Erythroblast (primary cell): ENCODE data around the gene USP17L30.
"Not testable (repeated sequence)": the region's sequence is repeated elsewhere in the genome, so short reads cannot be mapped to it uniquely, and the experiment has no call there.

Experiments
- DNase-seq, 2 experiments: peaks; one replicate each; lab custom pipeline; 2025; lab: John Stamatoyannopoulos, UW
- GATA1 ChIP-seq: IDR thresholded peaks from 2 replicates; pipeline ENCODE4 v1.6.1; 2011; ENCODE audit warnings: low read depth, mild to moderate bottlenecking, control low read depth, low read length, moderate library complexity
- POLR2A ChIP-seq: IDR thresholded peaks from 2 replicates; pipeline ENCODE4 v1.6.1; 2011; ENCODE audit warnings: mild to moderate bottlenecking, low read length

USP17L30 gene, protein sequence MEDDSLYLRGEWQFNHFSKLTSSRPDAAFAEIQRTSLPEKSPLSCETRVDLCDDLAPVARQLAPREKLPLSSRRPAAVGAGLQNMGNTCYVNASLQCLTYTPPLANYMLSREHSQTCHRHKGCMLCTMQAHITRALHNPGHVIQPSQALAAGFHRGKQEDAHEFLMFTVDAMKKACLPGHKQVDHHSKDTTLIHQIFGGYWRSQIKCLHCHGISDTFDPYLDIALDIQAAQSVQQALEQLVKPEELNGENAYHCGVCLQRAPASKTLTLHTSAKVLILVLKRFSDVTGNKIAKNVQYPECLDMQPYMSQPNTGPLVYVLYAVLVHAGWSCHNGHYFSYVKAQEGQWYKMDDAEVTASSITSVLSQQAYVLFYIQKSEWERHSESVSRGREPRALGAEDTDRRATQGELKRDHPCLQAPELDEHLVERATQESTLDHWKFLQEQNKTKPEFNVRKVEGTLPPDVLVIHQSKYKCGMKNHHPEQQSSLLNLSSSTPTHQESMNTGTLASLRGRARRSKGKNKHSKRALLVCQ

GRCh38 chr4:9362829-9363228 lies at the start of gene USP17L30:
USP17L30 (plus strand) TSS chr4:9363129; CDS start chr4:9363129, 0 bp downstream.
- not testable (repeated sequence) for DNase-seq

GRCh38 chr4:9324191-9324590 lies 38.7 kb upstream of the USP17L30 start:
- DNase-seq = not testable (repeated sequence)

DNA sequence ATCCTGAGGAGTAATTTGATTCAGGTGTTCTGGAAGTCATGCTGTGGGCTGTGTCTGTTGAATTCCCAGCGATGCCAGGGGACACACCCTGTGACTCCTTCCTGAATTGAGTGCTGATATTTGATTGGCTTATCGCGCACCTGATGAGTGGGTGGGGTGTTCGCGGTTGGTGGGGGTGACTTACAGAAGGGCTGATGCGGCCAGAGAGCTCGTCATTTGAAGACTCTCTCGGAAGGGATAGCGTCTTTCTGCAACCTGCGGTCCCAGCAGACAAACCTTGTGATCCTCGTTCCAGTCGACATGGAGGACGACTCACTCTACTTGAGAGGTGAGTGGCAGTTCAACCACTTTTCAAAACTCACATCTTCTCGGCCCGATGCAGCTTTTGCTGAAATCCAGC lies 38.1 kb upstream of the USP17L30 start, which contains the start of gene USP17L24:
USP17L24 (plus strand) TSS at position 301 of the 400 bp plus-strand sequence; CDS start at position 301, 0 bp downstream.
- DNase-seq = not testable (repeated sequence)

GRCh38 chr4:9329611-9330010 lies 33.3 kb upstream of the USP17L30 start, which contains the start of gene USP17L25:
USP17L25 (plus strand) TSS chr4:9329911; CDS start chr4:9329911, 0 bp downstream.
- DNase-seq = not testable (repeated sequence)

DNA sequence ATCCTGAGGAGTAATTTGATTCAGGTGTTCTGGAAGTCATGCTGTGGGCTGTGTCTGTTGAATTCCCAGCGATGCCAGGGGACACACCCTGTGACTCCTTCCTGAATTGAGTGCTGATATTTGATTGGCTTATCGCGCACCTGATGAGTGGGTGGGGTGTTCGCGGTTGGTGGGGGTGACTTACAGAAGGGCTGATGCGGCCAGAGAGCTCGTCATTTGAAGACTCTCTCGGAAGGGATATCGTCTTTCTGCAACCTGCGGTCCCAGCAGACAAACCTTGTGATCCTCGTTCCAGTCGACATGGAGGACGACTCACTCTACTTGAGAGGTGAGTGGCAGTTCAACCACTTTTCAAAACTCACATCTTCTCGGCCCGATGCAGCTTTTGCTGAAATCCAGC lies 28.6 kb upstream of the USP17L30 start, which contains the start of gene USP17L26:
USP17L26 (plus strand) TSS at position 301 of the 400 bp plus-strand sequence; CDS start at position 301, 0 bp downstream.
- DNase-seq = not testable (repeated sequence)

- DNase-seq = not testable (repeated sequence)
Observed at GRCh38 chr4:9339103-9339502, 23.8 kb upstream of the USP17L30 start, which contains the start of gene USP17L5. USP17L5 (plus strand) TSS chr4:9339403; CDS start chr4:9339403, 0 bp downstream.

DNA sequence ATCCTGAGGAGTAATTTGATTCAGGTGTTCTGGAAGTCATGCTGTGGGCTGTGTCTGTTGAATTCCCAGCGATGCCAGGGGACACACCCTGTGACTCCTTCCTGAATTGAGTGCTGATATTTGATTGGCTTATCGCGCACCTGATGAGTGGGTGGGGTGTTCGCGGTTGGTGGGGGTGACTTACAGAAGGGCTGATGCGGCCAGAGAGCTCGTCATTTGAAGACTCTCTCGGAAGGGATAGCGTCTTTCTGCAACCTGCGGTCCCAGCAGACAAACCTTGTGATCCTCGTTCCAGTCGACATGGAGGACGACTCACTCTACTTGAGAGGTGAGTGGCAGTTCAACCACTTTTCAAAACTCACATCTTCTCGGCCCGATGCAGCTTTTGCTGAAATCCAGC lies 19.1 kb upstream of the USP17L30 start, which contains the start of gene USP17L27:
USP17L27 (plus strand) TSS at position 301 of the 400 bp plus-strand sequence; CDS start at position 301, 0 bp downstream.
- not testable (repeated sequence) for DNase-seq

- not testable (repeated sequence) for DNase-seq
Observed at GRCh38 chr4:9348593-9348992, 14.3 kb upstream of the USP17L30 start, which contains the start of gene USP17L28. USP17L28 (plus strand) TSS chr4:9348893; CDS start chr4:9348893, 0 bp downstream.

- not testable (repeated sequence) for DNase-seq
Observed at GRCh38 chr4:9350866-9351265, 12.1 kb upstream of the USP17L30 start.

DNA sequence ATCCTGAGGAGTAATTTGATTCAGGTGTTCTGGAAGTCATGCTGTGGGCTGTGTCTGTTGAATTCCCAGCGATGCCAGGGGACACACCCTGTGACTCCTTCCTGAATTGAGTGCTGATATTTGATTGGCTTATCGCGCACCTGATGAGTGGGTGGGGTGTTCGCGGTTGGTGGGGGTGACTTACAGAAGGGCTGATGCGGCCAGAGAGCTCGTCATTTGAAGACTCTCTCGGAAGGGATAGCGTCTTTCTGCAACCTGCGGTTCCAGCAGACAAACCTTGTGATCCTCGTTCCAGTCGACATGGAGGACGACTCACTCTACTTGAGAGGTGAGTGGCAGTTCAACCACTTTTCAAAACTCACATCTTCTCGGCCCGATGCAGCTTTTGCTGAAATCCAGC lies 9.6 kb upstream of the USP17L30 start, which contains the start of gene USP17L29:
USP17L29 (plus strand) TSS at position 301 of the 400 bp plus-strand sequence; CDS start at position 301, 0 bp downstream.
- not testable (repeated sequence) for DNase-seq

- not testable (repeated sequence) for DNase-seq
Observed at GRCh38 chr4:9379881-9380280, 17.0 kb downstream of the USP17L30 start.

- DNase-seq = peak in 1 of 2 experiments; percentile 18
Observed at GRCh38 chr4:9381012-9381534, 18.1 kb downstream of the USP17L30 start.

GRCh38 chr4:9384126-9384525 lies 21.2 kb downstream of the USP17L30 start:
- no peak for DNase-seq
- TF ChIP-seq POLR2A (no peak), GATA1 (no peak)

DNA sequence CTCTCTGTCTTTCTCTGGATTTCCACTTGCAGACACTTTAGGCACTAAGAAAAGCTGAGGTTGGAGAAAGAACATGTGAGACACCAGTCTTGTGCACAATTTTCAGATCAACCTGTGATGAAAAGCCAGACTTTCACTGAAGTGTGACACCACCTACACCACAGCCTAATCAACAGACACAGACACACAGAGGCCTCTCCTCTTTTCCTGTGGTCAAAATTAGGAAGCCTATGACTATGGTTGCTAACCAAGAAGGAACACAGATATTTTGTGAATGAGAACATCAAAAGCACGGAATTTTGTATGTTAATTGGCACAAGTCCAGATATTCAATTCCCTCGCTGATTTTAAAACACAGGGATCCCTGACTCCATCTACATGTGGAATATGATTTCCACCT lies 26.1 kb downstream of the USP17L30 start:
- not testable (repeated sequence) for DNase-seq

- DNase-seq = not testable (repeated sequence)
Observed at GRCh38 chr4:9405774-9406173, 42.8 kb downstream of the USP17L30 start.

- DNase-seq = not testable (repeated sequence)
Observed at GRCh38 chr4:9406491-9406890, 43.6 kb downstream of the USP17L30 start.
